Panc1 (cell line): Measurements from ENCODE around the gene GSS. TPM values are rescaled to one million over a fixed set of nuclear protein-coding genes. Genes with fewer than 3 reads are reported as not detected.

Experiments used
- ATAC-seq: fragments of 200-7000 bp; cut with Tn5 transposase; 2 replicates; pipeline ENCODE4 v1.9.1; 2020; ENCODE audit warnings: mild to moderate bottlenecking, moderate library complexity
- BruUV-seq: library from RNA; stranded (reverse); fragments of 400-500 nt; replicated peaks from 2 replicates; lab custom pipeline; 2021; lab: Mats Ljungman, UMichigan
- CTCF ChIA-PET: fragments of 300-600 bp; sonication (Branson Sonifier 250); formaldehyde crosslinking; loops from one replicate; lab custom pipeline; 2022; ENCODE audit warnings: antibody characterized with exemption; lab: Charles Lee
- POLR2A ChIA-PET: fragments of 300-600 bp; sonication (Branson Sonifier 250); formaldehyde crosslinking; loops from one replicate; lab custom pipeline; 2022; ENCODE audit warnings: antibody characterized with exemption; lab: Charles Lee
- DNase-seq: peaks from one replicate; pipeline ENCODE4 v3.0.0-alpha.2; 2010; ENCODE audit warnings: low read depth, low spot score
- H3K27ac ChIP-seq: 2 replicates; pipeline ENCODE4 v1.5.1; 2011; ENCODE audit warnings: mild to moderate bottlenecking, low read length, inconsistent platforms
- H3K27me3 ChIP-seq: fragments of 200-500 bp; sonication (Bioruptor generic); 2 replicates; pipeline ENCODE4 v1.6.0; 2014; ENCODE audit warnings: low read length, inconsistent platforms; ENCODE audit not compliant: control insufficient read depth, insufficient read depth
- H3K36me3 ChIP-seq: fragments of 200-500 bp; sonication (Bioruptor generic); 2 replicates; pipeline ENCODE4 v1.5.1; 2014; ENCODE audit warnings: inconsistent platforms, mild to moderate bottlenecking, low read length, moderate library complexity; ENCODE audit not compliant: control insufficient read depth, insufficient read depth
- H3K4me1 ChIP-seq: 2 replicates; pipeline ENCODE4 v1.5.1; 2011; ENCODE audit warnings: inconsistent platforms, mild to moderate bottlenecking, low read length, moderate library complexity; ENCODE audit not compliant: control insufficient read depth, insufficient read depth
- H3K4me3 ChIP-seq, 2 experiments: 2 replicates each; pipeline ENCODE4 v1.5.1; 2011 to 2012; ENCODE audit warnings: low read depth in 2 of 2, low read length in 2 of 2, mild to moderate bottlenecking in 2 of 2, inconsistent platforms in 1 of 2, moderate library complexity in 1 of 2
- H3K9me3 ChIP-seq: fragments of 200-500 bp; sonication (Bioruptor generic); 2 replicates; pipeline ENCODE4 v1.5.1; 2014; ENCODE audit warnings: low read depth, mild to moderate bottlenecking, inconsistent platforms, low read length, moderate library complexity; ENCODE audit not compliant: control insufficient read depth, insufficient read depth
- CTCF ChIP-seq: fragments of 450-650 bp; IDR thresholded peaks from 2 replicates; pipeline ENCODE4 v1.5.1; 2017; ENCODE audit warnings: mild to moderate bottlenecking
- POLR2AphosphoS5 ChIP-seq: IDR thresholded peaks from 2 replicates; pipeline ENCODE4 v1.6.1; 2012; ENCODE audit warnings: mild to moderate bottlenecking, low read depth, low read length, moderate library complexity
- REST ChIP-seq, 2 experiments: IDR thresholded peaks; 2 replicates each; pipeline ENCODE4 v1.6.1; 2011 to 2012; ENCODE audit warnings: low read depth in 2 of 2, control low read depth in 1 of 2, low read length in 1 of 2, mild to moderate bottlenecking in 1 of 2, moderate library complexity in 1 of 2; ENCODE audit not compliant: insufficient read depth in 1 of 2
- SIN3A ChIP-seq: IDR thresholded peaks from 2 replicates; pipeline ENCODE4 v1.6.1; 2012; ENCODE audit warnings: low read depth, mild to moderate bottlenecking, low read length, moderate library complexity, borderline replicate concordance; ENCODE audit not compliant: insufficient read depth
- TCF7L2 ChIP-seq: IDR thresholded peaks from 2 replicates; pipeline ENCODE4 v1.6.1; 2011; ENCODE audit warnings: mild to moderate bottlenecking, low read depth, low read length, inconsistent platforms
- in situ Hi-C: cut with HindIII; loops from 2 replicates; pipeline ENCODE4 v1.10.0; 2016; ENCODE audit warnings: low sequenced_read_pairs, low pct_unique_long_range_greater_than_20kb
- intact Hi-C: fragments of 100-400 bp; cut with micrococcal nuclease; formaldehyde crosslinking; loops from one replicate; pipeline ENCODE4 v1.10.0; 2022; ENCODE audit not compliant: unreplicated experiment
- total RNA-seq: library from RNA; stranded (reverse); gene quantifications from one replicate; pipeline ENCODE4 v1.2.1, GENCODE V29; 2021; ENCODE audit not compliant: unreplicated experiment

Gene GSS
- total RNA-seq, 1 experiment from 2014 or later: 64.8 TPM

- ChIA-PET POLR2A (no interaction called here), CTCF (no interaction called here)
- DNase-seq: no peak
- H3K27ac ChIP-seq: no peak overlapping the region
- no peaks in the 10 kb centered on the region for H3K4me1 ChIP-seq
- no peak for ATAC-seq
- intact Hi-C loops: no loop called here
- H3K4me3 ChIP-seq: no peak overlapping the region
- in situ Hi-C loops: no loop called here
- peaks cover 9% of the 10 kb centered on the region; the same call in 1 of the 2 replicates for H3K36me3 ChIP-seq
- H3K27me3 ChIP-seq: no peaks in the 10 kb centered on the region
- H3K9me3 ChIP-seq: no peaks in the 10 kb centered on the region
- TF ChIP-seq REST (IDR thresholded peaks at IDR 0.05; ENCODE audit: insufficient read depth in 1 of 2, low read depth in 2 of 2, low read length in 1 of 2) (no peak), CTCF (no peak), POLR2AphosphoS5 (no peak), SIN3A (no peak), TCF7L2 (no peak)
- no TSS peak for BruUV-seq
Observed at GRCh38 chr20:35002426-35003210, 47.0 kb upstream of the GSS start.

- Histone ChIP-seq H3K27ac (no peak overlapping the region), H3K4me1 (no peaks in the 10 kb centered on the region), H3K27me3 (no peaks in the 10 kb centered on the region), H3K36me3 (0 out of 2 replicates have a peak, but pooled peaks cover 3% of the 10 kb centered on the region), H3K9me3 (no peaks in the 10 kb centered on the region), H3K4me3 (no peak overlapping the region)
- no peak for ATAC-seq
- ChIA-PET POLR2A (no interaction called here), CTCF (interaction anchor here (0.6 to 1.1 kb wide), 2 partner anchors 109 to 128 kb away, joined by 3 to 4 read pairs; no protein-coding TSS in a partner anchor)
- in situ Hi-C loops: no loop called here
- BruUV-seq: no TSS peak
- intact Hi-C loops: no loop called here
- no peak for DNase-seq
- TF ChIP-seq REST (IDR thresholded peaks at IDR 0.05; ENCODE audit: insufficient read depth in 1 of 2, low read depth in 2 of 2, low read length in 1 of 2) (no peak), TCF7L2 (no peak), CTCF (no peak), POLR2AphosphoS5 (no peak), SIN3A (no peak)
Observed at GRCh38 chr20:35001596-35002362, 46.2 kb upstream of the GSS start.
